OCI-LY1 (cell line): ENCODE measurements around the gene PRKCE.

Experiments
- H2AFZ ChIP-seq: fragments of 200-600 bp; sonication (generic), shearing (Covaris generic); 2 replicates; pipeline ENCODE4 v1.6.0; 2014; ENCODE audit warnings: antibody characterized with exemption, mild to moderate bottlenecking, low read length
- H3F3A ChIP-seq: fragments of 200-600 bp; sonication (generic), shearing (Covaris generic); 2 replicates; pipeline ENCODE4 v1.6.0; 2014; ENCODE audit warnings: mild to moderate bottlenecking, antibody characterized with exemption, low read length, moderate library complexity; ENCODE audit not compliant: insufficient read depth
- H3K27ac ChIP-seq: fragments of 200-600 bp; sonication (generic); 2 replicates; pipeline ENCODE4 v1.5.1; 2014; ENCODE audit warnings: low read length, mixed run types, mild to moderate bottlenecking, low read depth; ENCODE audit not compliant: poor library complexity, severe bottlenecking
- H3K27me3 ChIP-seq: fragments of 200-600 bp; sonication (generic); 2 replicates; pipeline ENCODE4 v1.6.0; 2014; ENCODE audit warnings: antibody characterized with exemption, mild to moderate bottlenecking, low read length, moderate library complexity; ENCODE audit not compliant: insufficient read depth
- H3K36me3 ChIP-seq: fragments of 200-600 bp; sonication (generic); 2 replicates; pipeline ENCODE4 v1.6.1; 2014; ENCODE audit warnings: mild to moderate bottlenecking, antibody characterized with exemption, low read length, moderate library complexity, mixed read lengths; ENCODE audit not compliant: insufficient read depth
- H3K4me1 ChIP-seq: fragments of 200-600 bp; sonication (generic); 2 replicates; pipeline ENCODE4 v1.5.1; 2014; ENCODE audit warnings: mild to moderate bottlenecking, low read length, moderate library complexity; ENCODE audit not compliant: insufficient read depth, severe bottlenecking
- H3K4me2 ChIP-seq: fragments of 200-600 bp; sonication (generic), shearing (Covaris generic); 2 replicates; pipeline ENCODE4 v1.6.1; 2014; ENCODE audit warnings: low read length
- H3K4me3 ChIP-seq: fragments of 200-600 bp; sonication (generic); 2 replicates; pipeline ENCODE4 v1.5.1; 2014; ENCODE audit warnings: low read length, low read depth, mild to moderate bottlenecking, mixed read lengths; ENCODE audit not compliant: poor library complexity, severe bottlenecking
- H3K79me2 ChIP-seq: fragments of 200-600 bp; shearing (Covaris generic); 2 replicates; pipeline ENCODE4 v1.6.1; 2016; ENCODE audit warnings: mixed run types, low read length, mixed read lengths; ENCODE audit not compliant: insufficient read depth
- H3K9ac ChIP-seq: fragments of 200-600 bp; sonication (generic), shearing (Covaris generic); 2 replicates; pipeline ENCODE4 v1.6.1; 2014; ENCODE audit warnings: mild to moderate bottlenecking, low read length, mixed read lengths
- H3K9me2 ChIP-seq: fragments of 200-600 bp; sonication (generic), shearing (Covaris generic); 2 replicates; pipeline ENCODE4 v1.6.1; 2014; ENCODE audit warnings: low read depth, mild to moderate bottlenecking, low read length, mixed read lengths
- H3K9me3 ChIP-seq: fragments of 200-600 bp; shearing (Covaris generic); 2 replicates; pipeline ENCODE4 v1.6.1; 2014; ENCODE audit warnings: low read length, mixed read lengths
- H4K20me1 ChIP-seq: fragments of 200-600 bp; sonication (generic), shearing (Covaris generic); 2 replicates; pipeline ENCODE4 v1.6.0; 2016; ENCODE audit warnings: mild to moderate bottlenecking, low read length; ENCODE audit not compliant: insufficient read depth
- EZH2 ChIP-seq: fragments of 200-600 bp; sonication (generic), shearing (Covaris generic); IDR thresholded peaks from 2 replicates; pipeline ENCODE4 v1.8.0; 2017; ENCODE audit warnings: borderline replicate concordance, mixed run types, mild to moderate bottlenecking, antibody characterized with exemption, low read length, moderate library complexity, mixed read lengths
- TF ChIP-seq, protein P1 (sequence below): fragments of 200-600 bp; sonication (generic), shearing (Covaris generic); IDR thresholded peaks from 2 replicates; pipeline ENCODE4 v1.5.1; 2017; ENCODE audit warnings: mild to moderate bottlenecking, antibody characterized with exemption, low read length, moderate library complexity, mixed read lengths

Gene PRKCE

DNA sequence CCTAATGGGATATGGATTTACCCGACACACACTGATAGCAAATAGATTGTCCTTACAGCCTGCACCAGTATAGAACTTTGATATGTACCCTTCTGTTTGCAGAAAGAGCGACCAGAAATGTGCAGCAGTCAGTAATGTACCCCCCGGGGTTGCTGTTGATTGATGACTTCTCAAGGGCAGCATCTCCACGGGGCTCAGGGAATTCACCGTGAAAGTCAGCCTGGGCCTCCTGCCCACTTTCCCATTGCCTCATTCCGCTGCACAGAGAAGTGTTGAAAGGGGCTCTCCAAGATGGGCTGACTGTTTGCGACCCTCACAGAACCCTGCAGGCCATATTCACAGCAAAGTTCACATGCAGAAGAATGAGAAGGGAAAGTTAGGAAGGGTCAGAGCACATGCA is 241.3 kb downstream of the PRKCE start:
- Histone ChIP-seq H3K79me2 (no peaks in the 10 kb centered on the region), H4K20me1 (no peaks in the 10 kb centered on the region), H3K9me3 (no peaks in the 10 kb centered on the region), H3K4me3 (no peak overlapping the region), H3K9me2 (no peaks in the 10 kb centered on the region), H3K36me3 (no peaks in the 10 kb centered on the region), H3F3A (no peaks in the 10 kb centered on the region), H3K4me1 (peaks cover 49% of the 10 kb centered on the region), H3K27ac (no peak overlapping the region), H3K27me3 (no peaks in the 10 kb centered on the region), H2AFZ (no peak overlapping the region), H3K4me2 (no peak overlapping the region), H3K9ac (no peak overlapping the region)
- no peak for TF ChIP-seq EZH2
- TF ChIP-seq, protein P1, sequence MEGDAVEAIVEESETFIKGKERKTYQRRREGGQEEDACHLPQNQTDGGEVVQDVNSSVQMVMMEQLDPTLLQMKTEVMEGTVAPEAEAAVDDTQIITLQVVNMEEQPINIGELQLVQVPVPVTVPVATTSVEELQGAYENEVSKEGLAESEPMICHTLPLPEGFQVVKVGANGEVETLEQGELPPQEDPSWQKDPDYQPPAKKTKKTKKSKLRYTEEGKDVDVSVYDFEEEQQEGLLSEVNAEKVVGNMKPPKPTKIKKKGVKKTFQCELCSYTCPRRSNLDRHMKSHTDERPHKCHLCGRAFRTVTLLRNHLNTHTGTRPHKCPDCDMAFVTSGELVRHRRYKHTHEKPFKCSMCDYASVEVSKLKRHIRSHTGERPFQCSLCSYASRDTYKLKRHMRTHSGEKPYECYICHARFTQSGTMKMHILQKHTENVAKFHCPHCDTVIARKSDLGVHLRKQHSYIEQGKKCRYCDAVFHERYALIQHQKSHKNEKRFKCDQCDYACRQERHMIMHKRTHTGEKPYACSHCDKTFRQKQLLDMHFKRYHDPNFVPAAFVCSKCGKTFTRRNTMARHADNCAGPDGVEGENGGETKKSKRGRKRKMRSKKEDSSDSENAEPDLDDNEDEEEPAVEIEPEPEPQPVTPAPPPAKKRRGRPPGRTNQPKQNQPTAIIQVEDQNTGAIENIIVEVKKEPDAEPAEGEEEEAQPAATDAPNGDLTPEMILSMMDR: no peak

DNA sequence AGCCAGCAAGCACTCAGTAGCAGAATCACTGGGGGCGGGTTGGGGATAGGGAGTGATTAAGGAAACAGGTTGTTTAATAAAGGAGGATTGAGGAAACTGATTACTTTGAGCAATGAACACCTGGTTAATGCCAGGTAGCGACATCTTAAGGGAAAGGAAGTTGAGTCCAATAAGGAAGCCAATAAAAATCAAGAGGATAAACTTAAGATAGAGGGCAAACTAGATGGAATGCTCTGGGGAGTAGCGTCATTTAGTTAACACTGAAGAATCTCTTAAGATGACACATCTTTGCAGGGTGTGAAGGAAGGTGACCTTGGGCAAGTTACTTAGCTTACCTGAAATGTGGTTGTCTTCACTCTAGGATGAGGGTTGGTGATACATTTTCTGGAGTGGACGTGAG is 242.7 kb downstream of the PRKCE start:
- H4K20me1 ChIP-seq: no peaks in the 10 kb centered on the region

DNA sequence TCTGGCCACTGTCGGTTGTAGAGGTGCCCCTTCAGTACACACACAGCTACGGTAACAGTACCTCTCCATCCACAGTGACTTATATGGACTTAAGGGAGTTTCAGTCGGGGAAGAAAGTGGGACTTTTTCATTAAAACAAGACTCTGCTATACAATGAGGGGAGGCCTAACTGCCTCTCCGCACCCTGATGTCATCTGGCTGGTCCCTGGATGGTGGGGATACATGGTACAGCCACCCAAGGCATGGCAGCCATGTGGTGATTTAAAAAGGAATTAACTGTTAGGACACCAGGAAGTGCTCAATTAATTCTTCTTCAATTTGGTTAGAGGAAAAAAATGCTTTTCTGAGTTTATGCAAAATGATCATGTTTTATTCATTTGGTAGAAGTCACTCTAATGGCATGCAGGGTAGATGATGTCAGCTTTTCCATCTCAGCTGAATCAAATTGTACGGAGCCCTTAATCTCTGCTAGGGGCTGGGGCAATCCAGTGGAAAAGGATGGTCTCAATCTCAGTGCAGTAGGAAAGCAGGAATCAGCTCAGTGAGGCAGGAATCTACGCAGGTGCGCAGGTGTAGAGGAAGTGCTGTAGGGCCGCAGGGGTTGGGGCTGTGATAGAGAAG is 243.9 kb downstream of the PRKCE start:
- H4K20me1 ChIP-seq: no peaks in the 10 kb centered on the region
- no peaks in the 10 kb centered on the region for H3F3A ChIP-seq
- no peaks in the 10 kb centered on the region for H3K36me3 ChIP-seq
- H3K4me1 ChIP-seq: peaks cover 23% of the 10 kb centered on the region
- H3K9me3 ChIP-seq: no peaks in the 10 kb centered on the region
- H3K27ac ChIP-seq: no peak overlapping the region
- TF ChIP-seq, protein P1: no peak
- no peak for TF ChIP-seq EZH2
- H3K4me3 ChIP-seq: no peak overlapping the region
- H3K27me3 ChIP-seq: no peaks in the 10 kb centered on the region
- H3K4me2 ChIP-seq: no peak overlapping the region
- H3K9me2 ChIP-seq: no peaks in the 10 kb centered on the region
- no peaks in the 10 kb centered on the region for H3K79me2 ChIP-seq
- no peak overlapping the region for H3K9ac ChIP-seq
- no peak overlapping the region for H2AFZ ChIP-seq

More for the DNA sequence above, 242.7 kb downstream of the PRKCE start:
- Histone ChIP-seq H3K9me3 (no peaks in the 10 kb centered on the region), H3K4me1 (peaks cover 34% of the 10 kb centered on the region), H3K9ac (no peak overlapping the region), H3K27ac (no peak overlapping the region), H3K27me3 (no peaks in the 10 kb centered on the region), H3F3A (no peaks in the 10 kb centered on the region), H3K9me2 (no peaks in the 10 kb centered on the region), H2AFZ (no peak overlapping the region), H3K4me3 (no peak overlapping the region), H3K4me2 (no peak overlapping the region), H3K36me3 (no peaks in the 10 kb centered on the region), H3K79me2 (no peaks in the 10 kb centered on the region)
- TF ChIP-seq, protein P1: no peak
- TF ChIP-seq EZH2: no peak
